HG03442 (cell line): ENCODE results near the gene COX6B1.
"Not testable (repeated sequence)": the region's sequence is repeated elsewhere in the genome, so short reads cannot be mapped to it uniquely, and the experiment has no call there.

Experiments used
- ATAC-seq: cut with Tn5 transposase; IDR thresholded peaks from one replicate; pipeline ENCODE4 v1.9.1; 2021; ENCODE audit warnings: mild to moderate bottlenecking, moderate library complexity; ENCODE audit not compliant: unreplicated experiment

COX6B1 gene

DNA sequence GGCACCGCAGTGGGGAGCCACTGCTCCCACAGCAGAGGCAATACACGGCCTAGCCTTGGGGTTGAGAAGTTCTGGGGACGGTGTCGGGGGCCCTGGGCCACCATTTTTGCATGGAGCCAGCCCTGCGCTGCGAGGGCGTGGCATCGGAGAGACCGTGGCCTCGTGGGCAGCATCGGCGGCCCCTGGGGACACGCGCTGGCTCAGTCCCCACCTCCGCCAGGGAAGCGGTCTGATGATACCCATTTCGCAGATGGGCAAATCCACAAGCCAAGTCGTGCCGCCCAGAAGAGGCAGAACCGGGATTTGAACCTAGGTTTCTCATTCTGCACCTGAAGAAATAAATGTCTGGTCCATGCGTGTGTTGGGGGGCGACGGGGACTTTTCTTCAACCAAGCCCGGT lies 17.0 kb downstream of the COX6B1 start:
- ATAC-seq, result no peak

GRCh38 chr19:35665604-35666003 lies 17.5 kb downstream of the COX6B1 start:
- ATAC-seq, result no peak

GRCh38 chr19:35666251-35666913 lies 18.3 kb downstream of the COX6B1 start, which contains the start of gene UPK1A:
Gene UPK1A, plus strand, starts transcription at chr19:35666517. Its CDS starts 296 bp downstream, at chr19:35666813.
- ATAC-seq, result no peak

GRCh38 chr19:35669566-35669965 lies 21.4 kb downstream of the COX6B1 start:
- no peak for ATAC-seq

- no peak for ATAC-seq
These were observed 21.9 kb downstream of the COX6B1 start for GRCh38 chr19:35669974-35670373.

GRCh38 chr19:35670686-35671085 lies 22.6 kb downstream of the COX6B1 start:
- ATAC-seq, result no peak

GRCh38 chr19:35671818-35672217 lies 23.7 kb downstream of the COX6B1 start:
- ATAC-seq, result no peak

GRCh38 chr19:35673121-35673804 lies 25.1 kb downstream of the COX6B1 start:
- no peak for ATAC-seq

GRCh38 chr19:35675589-35676140 lies 27.5 kb downstream of the COX6B1 start:
- ATAC-seq, result no peak

GRCh38 chr19:35689836-35690235 lies 41.7 kb downstream of the COX6B1 start:
- no peak for ATAC-seq

DNA sequence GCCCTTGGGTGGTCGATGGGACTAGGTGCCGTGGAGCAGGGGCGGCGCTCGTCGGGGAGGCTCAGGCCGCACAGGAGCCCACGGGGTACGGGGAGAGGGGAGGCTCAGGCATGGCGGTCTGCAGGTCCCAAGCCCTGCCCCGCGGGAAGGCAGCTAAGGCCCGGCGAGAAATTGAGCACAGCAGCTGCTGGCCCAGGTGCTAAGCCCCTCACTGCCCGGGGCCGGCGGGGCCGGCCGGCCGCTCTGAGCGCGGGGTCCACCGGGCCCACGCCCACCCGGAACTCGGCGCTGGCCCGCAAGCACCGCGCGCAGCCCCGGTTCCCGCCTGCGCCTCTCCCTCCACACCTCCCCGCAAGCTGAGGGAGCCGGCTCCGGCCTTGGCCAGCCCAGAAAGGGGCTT lies 43.0 kb downstream of the COX6B1 start:
- not testable (repeated sequence) for ATAC-seq

GRCh38 chr19:35692010-35692409 lies 43.9 kb downstream of the COX6B1 start:
- ATAC-seq, result no peak

DNA sequence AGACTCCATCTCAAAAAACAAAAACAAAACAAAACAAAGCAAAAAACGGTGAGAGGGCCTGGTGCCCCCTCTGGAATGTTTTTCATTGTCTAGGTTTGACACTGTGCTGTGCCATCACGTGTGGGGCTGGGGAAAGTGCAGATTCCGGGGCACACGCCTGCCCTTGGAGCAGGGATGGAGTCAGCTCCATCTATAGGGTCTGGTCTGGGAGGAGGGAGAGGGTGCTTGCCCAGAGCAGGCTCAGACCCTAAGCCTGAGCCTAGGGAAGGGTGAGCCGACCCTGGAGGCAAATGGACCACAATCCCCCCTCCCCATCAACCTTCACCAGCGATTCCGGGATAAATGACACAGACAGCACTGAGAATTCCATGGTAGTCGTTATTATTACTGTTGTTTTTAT lies 45.3 kb downstream of the COX6B1 start:
- ATAC-seq, result no peak

DNA sequence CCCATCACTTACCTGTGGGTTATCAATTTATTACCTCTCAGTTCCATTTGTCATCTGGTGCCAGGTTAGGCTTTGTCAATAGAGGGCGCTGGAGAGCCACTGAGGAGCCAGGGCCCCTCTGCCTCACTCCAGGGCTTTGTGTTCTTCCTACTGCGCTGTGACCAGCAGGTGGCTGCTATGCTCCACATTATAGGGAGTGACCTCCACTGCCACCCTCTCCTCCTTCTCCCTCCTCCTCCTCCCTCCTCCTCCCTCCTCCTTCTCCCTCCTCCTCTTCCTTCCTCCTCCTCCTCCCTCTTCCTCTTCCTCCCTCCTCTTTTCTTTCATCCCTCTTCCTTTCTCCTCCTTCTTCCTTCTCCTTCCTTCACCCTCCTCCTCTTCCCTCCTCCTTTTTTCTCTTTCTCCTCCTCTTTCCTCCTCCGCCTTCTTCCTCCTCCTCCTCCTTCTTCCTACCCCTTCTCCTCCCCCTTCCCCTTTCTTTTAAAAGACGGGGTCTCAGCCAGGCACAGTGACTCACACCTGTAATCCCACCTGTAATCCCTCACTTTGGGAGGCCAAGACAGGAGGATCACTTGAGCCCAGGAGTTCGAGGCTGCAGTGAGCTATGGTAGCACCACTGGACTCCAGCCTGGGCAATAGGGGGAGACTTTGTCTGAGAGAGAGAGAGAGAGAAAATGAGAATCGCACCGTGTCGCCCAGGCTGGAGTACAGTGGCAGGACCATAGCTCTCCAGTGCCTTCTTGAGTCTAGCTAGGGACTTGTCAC lies 45.9 kb downstream of the COX6B1 start:
- peak; percentile 75 for ATAC-seq

DNA sequence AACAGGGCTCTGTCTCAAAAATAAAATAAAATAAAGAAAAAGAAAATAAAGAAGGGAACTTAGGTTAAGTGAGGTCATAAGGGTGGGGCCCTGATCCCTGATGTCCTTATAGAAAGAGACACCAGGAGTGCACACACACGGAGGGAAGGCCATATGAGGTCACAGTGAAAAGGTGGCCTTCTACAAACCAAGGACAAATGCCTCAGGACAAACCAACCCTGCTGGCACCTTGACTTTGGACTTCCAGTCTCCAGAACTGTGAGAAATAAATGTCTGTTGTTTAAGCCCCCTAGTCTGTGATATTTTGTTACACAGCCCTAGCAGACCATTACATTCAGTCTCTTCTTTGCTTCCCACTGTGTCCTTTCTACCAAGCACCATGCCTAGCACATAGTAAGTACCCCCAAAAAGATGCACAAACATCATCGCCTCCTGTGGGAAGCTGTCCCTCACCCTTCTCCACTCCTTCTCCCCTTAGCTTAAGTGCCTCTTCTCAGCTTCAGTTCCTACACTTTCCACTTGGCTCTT lies 47.8 kb downstream of the COX6B1 start:
- no peak for ATAC-seq

DNA sequence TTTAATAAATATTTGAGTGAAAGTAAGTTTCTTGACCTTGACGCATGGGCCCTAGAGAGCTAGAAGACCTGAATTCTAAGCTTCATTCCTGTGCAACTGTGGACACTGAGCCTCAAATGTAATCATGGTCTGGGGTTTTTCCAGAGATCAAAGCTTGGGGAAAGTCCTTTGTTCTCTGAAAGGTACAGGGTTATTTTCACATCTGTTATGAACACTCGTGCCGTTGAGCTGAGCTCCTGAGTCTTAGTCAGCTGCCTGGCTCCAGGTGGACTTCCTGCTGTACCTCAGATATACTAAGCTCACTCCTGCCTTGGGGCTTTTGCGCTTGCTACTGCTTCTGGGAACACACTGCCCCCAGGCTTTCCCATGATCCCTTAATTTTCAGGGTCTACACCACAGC lies 48.7 kb downstream of the COX6B1 start:
- peak; percentile 50 for ATAC-seq

GRCh38 chr19:35702223-35703012 lies 54.3 kb downstream of the COX6B1 start:
- peak; percentile 90 for ATAC-seq

DNA sequence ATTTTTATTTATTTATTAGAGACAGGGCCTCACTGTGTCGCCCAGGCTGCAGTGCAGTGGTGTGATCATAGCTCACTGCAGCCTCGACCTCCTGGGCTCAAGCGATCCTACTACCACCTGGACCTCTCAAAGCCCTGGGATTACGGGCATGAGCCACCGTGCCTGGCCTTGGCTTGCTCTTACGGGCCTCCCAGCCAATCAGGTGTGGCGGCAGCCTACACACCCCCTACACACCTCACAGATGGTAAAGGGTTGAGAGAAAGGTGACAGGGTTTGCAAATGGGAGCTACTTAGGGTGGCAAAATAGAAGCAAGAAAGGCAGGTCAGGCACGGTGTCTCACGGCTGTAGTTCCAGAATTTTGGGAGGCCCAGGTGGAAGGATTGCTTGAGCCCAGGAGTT lies 55.2 kb downstream of the COX6B1 start:
- no peak for ATAC-seq

DNA sequence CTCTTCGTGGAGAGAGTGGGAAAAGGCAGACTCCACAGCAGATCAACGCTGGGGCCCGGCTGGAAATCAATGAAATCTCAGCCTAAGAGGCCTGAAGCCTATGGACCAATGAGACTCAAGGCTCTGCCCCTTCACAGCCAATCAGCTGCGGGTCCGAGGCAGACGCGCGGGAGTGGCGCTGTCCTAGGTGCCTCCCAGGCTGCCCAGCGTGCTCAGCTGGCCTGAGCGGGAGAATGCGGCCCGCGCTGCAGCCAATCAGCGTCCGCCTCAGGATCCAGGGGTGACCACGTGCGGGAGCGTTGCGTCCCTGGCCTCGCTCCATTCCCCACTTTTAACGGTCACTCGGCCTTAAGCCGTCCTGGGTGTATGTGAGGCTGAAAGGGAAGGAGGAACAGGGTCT lies 56.1 kb downstream of the COX6B1 start, which contains the start of gene ZBTB32:
ZBTB32 (plus strand) TSS at position 341 of the 400 bp plus-strand sequence. CDS start 10,069 bp downstream, outside the sequence.
- ATAC-seq, result no peak
